RPMI7951 (cell line): ENCODE results near the gene BMPER. TPM values are rescaled to one million over a fixed set of nuclear protein-coding genes. Genes with fewer than 3 reads are reported as not detected.
A peak's percentile ranks its signal among the peaks of the same experiment; 100 is the strongest.

Experiments used
- DNase-seq: peaks from one replicate; pipeline ENCODE4 v3.0.0-alpha.2; 2012; ENCODE audit warnings: low read depth
- total RNA-seq: library from RNA; depleted of rRNA; stranded (reverse); fragments of >200 nt; shearing (Covaris generic); gene quantifications from 2 replicates; pipeline ENCODE4 v1.2.3, GENCODE V29; 2014

Gene BMPER
- total RNA-seq, 1 experiment from 2014 or later, result 3.0 TPM

DNA sequence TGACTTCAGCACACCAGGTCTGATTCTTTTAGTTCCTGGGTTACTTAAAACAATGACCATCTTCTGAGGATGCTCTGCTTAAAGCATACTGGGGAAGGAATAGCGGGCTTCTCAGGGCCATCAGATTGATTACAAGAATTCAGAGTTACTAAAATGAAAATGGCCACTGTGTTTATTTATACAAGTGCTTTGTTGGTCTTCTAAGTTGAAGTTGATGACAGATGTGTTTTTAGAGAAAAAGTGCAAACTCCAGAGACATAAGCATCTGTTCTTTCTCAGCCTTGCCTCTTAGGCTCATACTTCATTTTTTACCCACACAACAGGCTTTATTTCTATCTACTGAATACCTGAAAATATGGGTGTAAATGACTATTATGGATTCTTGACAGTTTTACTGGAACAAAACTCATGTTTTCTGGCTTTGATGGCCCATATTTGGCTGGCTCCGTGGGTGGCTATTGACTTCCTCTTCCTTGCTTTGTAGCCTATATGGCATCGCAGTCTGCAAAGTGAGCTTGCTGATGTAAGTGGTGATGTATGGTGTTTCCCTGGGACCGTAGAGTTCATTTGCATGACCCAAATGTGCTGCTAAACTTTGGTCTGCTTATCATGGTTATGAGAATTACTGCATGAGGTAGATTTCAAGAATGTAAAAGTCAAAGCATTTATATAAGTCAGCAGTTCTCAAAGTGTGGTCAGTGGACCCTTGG, 121.3 kb downstream of the BMPER start:
- DNase-seq, result no peak

GRCh38 chr7:34031156-34031555, 125.8 kb downstream of the BMPER start:
- no peak for DNase-seq

DNA sequence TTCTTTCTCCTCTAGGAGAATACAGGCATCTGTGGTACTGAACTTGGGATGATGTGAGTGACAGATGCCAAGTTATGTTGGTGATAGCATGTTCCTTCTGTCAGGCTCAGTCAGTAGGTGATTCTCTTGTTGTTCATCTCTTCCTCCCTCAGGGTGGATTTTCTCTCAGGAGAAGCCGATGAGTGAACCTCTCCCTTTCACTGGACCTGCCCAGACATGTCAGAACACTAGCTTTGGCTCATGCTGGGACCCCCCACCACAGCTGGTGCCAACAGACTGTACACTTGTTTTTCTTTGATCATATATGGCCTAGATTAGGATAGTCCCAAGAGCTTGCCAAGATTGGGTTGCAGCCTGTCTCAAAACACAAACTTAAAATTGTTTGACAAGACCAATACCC, 129.4 kb downstream of the BMPER start:
- DNase-seq, result no peak

DNA sequence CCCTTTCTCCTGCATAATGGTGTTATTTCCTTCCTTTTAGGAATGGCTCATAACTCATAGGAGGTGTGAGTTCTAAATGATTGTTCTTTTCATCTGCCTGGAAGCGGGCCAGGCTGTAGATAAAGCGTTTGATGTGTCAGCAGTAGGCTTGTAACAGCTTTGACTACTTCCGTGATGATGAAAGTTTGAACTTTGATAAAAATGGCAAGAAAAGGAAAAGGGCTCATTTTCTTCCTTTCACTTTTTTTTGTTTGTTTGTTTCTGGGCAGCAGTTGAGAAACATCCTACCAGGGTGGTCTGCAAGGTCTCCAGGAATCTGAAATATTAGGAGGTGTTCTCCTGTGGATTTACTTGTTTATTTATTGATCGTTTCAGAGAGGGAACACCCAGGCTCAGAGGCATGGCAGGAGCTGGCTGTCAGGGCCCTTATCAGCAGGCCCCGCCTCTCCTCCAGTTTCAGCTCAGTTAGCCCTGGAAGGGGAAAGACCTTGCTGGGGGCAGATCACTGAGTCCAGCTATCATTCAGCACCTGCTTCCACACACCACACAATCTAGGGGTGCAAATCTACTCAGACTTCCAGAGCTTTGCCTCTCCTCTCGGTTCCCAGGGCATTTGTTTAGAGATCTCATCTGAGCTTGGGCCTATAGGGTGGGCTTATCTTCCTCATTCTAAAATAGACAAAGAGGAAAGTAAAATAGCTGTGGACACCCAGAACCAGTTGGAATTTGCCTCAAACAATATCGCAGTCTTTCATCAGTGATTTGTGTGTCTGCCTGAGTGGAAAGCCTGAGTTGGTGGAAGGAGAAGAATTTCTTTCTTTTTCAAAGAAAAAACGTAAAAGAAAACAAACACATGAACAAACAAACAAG, 130.9 kb downstream of the BMPER start:
- DNase-seq, result peak; percentile 84

DNA sequence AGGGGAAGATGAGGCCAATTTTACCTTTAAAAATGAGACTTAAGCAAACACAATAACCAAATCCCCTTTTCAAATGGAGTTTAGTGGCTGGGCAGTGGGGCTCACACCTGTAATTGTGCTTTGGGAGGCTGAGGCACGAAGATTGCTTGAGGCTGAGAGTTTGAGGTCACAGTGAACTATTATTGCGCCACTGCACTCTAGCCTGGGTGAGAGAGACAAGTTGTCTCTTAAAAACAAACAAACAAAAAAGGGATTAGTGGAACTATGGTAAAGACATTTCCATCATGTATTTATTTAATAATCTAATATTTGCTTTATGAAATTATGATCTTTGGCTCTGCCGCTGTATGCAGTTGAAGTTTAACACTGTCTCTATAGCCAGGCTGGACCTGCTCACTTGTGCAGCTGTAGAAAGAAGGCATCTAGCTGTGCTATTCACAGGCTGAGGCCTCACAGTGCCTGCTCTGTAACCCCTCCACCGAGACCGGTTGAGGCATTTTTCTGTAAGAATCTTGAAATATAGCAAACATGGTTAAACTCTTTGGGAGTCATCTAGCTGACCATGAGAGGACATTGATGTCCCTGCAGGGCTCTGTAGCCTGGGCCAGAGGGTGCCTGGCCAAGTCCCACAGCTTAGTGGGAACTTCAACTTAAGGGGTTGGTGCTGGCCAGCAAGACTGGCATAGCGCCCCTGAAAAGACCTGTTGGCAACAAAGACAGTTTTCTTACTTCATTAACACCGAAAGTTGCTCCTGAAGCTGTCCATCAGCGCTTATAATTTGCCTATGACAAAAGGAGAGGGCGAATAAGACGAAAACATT, 131.8 kb downstream of the BMPER start:
- DNase-seq, result no peak

- no peak for DNase-seq
Measured at GRCh38 chr7:34038816-34039470, 133.6 kb downstream of the BMPER start.

- DNase-seq, result peak; percentile 74
Measured at GRCh38 chr7:34041707-34042106, 136.4 kb downstream of the BMPER start.

GRCh38 chr7:34042406-34042805, 137.1 kb downstream of the BMPER start:
- DNase-seq, result peak; percentile 52

- no peak for DNase-seq
Measured at GRCh38 chr7:34043461-34044305, 138.3 kb downstream of the BMPER start.

DNA sequence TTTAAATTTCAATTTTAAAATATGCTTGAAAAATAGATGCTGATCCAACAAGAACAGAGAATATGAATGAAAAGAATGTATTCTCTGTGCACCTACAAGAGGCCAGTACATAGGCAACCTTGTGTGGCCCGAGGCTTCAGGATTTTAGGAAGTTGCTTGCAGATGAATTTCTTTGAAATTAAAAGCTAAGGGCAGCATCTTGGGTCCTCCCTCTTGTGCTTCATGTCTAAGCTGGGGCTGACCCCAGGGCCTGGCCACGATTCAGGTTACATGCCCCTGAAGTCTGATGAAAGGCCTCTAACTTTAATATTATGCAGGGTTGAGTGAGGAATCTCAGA, 138.9 kb downstream of the BMPER start:
- DNase-seq, result no peak

DNA sequence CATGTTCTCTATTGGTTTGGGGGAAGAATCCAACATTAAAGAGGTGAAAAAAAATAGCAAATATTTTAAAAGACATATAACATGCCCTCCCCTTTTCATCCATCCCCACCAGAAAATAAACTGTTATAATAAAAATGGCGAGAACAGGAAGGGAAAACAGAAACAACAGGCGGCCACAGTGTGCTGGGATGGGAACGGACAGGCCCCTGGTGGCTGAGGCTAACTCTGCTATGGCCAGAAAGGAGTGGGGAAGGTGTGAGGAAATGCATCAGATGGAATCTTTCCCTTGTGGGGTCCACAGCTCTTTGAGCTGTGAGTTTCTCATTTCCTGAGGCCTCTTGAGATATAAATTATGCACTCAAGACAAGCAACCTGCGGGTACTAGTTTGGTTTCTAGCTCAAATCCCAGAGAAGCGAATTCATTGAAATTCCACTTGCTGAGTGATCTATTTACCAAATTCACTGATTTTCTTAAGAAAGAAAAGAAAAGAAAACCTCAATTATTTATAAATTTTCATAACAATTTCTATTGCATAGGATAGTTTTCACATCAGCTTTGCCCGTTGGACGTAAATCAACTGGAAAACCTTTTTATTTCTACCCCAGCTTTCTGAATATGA, 139.5 kb downstream of the BMPER start:
- no peak for DNase-seq

DNA sequence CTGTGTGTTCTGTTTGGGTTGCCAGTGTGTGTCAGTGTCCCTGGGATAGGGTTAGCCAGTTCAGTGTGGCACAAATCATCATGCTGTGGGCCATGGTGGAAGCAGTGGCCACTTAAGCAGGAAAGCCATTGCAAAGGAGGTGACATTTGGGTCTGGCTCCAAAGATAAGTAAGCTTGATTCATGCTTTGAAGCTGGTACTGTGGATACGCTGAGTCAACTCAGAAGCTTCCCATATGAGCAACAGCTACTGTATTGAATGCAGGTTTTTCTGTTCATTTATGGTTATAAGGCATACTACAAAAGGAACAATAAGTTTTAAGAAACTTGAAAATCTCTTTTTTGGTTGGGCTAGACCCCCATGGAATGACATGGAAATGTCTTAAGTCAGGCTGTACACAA, 143.1 kb downstream of the BMPER start:
- DNase-seq, result peak; percentile 36

DNA sequence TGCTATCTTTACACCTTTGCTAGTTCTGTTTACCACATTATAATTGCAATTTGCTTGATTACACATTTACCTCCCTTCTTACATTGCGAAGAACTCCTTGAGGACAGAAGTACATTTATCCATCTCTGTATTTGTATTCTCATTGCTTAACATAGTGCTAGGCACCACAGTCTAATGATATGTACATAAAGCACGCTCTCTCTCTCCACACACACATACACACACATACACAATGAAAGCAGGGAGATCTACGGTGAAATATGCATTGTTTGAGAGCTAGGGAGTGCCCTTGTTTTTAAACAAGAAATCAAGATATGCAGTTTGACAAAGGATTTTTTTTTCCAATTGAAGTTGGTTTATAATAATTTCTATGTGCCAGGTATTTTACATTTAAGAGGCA, 148.7 kb downstream of the BMPER start:
- no peak for DNase-seq

GRCh38 chr7:34057136-34057535, 151.8 kb downstream of the BMPER start:
- no peak for DNase-seq

GRCh38 chr7:34057956-34058355, 152.6 kb downstream of the BMPER start:
- DNase-seq, result peak; percentile 31

GRCh38 chr7:34058801-34059135, 153.4 kb downstream of the BMPER start:
- DNase-seq, result no peak

DNA sequence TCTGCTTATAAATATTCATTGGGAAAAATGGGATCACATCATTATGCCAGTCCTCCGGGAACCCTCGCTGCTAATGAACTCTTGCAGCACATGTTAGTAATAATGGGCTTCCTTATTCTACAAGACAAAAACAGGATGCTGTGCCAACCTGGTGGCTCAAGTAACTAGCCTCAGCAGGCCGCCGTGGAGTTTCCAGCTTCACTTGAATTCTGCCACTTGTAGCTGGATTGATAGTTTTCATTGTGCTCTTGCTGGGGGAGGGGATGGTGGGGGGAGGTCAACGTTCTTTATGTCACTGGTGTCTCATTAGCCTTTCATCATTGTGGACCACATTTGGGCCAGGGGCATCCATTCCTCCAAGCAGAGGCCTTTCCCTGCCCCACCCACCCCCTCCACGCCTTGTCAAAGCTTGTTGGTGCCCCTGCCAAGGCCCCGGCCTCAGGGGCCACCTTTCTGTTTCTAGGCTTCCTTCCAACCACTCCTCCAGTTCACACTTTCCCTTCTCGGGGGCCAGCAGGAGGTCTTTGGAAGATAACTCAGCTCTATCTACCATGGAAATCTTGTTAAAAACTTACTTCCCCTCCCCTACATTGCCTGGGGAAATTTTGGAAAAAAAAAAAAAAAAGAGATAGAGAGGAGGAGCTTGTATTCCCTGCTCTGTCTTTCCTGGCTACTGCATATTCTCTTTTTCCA, 153.9 kb downstream of the BMPER start:
- DNase-seq, result peak; percentile 89

- peak; percentile 78 for DNase-seq
Measured at GRCh38 chr7:34060196-34060947, 155.0 kb downstream of the BMPER start.

- peak; percentile 80 for DNase-seq
Measured at GRCh38 chr7:34061149-34061548, 155.8 kb downstream of the BMPER start.
